Measurements from ENCODE around the gene SRP72. TPM values are rescaled to one million over a fixed set of nuclear protein-coding genes. Genes with fewer than 3 reads are reported as not detected.

Gene SRP72
- total and polyA plus RNA-seq, 2 of the 4 experiments (the other 2 are of a cell fraction): 73.8 to 123 TPM

DNA sequence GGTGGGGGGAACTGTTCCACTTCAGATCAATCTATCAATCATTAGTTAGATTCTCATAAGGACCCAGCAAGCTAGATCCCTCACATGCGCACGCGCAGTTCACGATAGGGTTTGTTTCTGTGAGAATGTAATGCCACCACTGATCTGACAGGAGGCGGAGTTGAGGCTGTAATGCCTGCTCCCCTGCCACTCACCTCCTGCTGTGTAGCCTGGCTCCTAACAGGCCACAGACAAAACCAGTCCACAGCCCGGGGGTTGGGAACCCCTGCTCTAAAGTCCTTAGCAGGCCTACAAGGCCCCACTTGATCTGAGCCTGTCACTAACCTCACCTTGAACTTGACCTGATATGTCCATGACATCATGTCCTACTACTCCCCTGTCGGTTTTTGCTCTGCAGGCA is 68.5 kb downstream of the SRP72 start:
- no peak for DNase-seq
- H4K8ac ChIP-seq (ENCODE audit: low read depth in 2 of 2, low read length in 2 of 2): no peak overlapping the region
- no peak overlapping the region for H3K4me2 ChIP-seq (ENCODE audit: low read depth, low read length)
- H3K4ac ChIP-seq (ENCODE audit: low read depth, low read length): no peak overlapping the region
- no peaks in the 10 kb centered on the region for H3K79me1 ChIP-seq (ENCODE audit: low read depth in 1 of 2, low read length in 2 of 2)
- H4K91ac ChIP-seq (ENCODE audit: insufficient read depth, low read depth, low read length): no peak overlapping the region
- no peak overlapping the region for H3K27ac ChIP-seq (ENCODE audit: insufficient read depth, low read length)
- H2AFZ ChIP-seq (replicated peaks; ENCODE audit: low read length, poor library complexity): no peak overlapping the region
- ATAC-seq (ENCODE audit: low read depth): no peak
- H2BK120ac ChIP-seq (ENCODE audit: low read depth, low read length): no peak overlapping the region
- ChIA-PET CTCF (no interaction called here), POLR2A (ENCODE audit: unreplicated experiment) (no interaction called here)
- no peaks in the 10 kb centered on the region for H4K20me1 ChIP-seq (ENCODE audit: insufficient read depth, low read length)
- 0 out of 2 replicates have a peak, but pooled peaks cover 2% of the 10 kb centered on the region for H3K4me1 ChIP-seq (ENCODE audit: control insufficient read depth, insufficient read depth, low read length)
- H2BK15ac ChIP-seq (ENCODE audit: low read depth, low read length): no peak overlapping the region
- H2AK9ac ChIP-seq (replicated peaks; ENCODE audit: low read depth, low read length, poor library complexity): no peak overlapping the region
- no peak overlapping the region for H3K18ac ChIP-seq (ENCODE audit: low read depth, low read length)
- no peaks in the 10 kb centered on the region; the same call in 1 of the 2 replicates for H3K9me1 ChIP-seq (ENCODE audit: insufficient read depth, low read length)
- H3K4me3 ChIP-seq (ENCODE audit: insufficient read depth, low read depth, low read length): no peak overlapping the region
- H2AK5ac ChIP-seq (ENCODE audit: low read depth, low read length): no peak overlapping the region
- no peak overlapping the region for H3K23ac ChIP-seq (ENCODE audit: low read depth, low read length)
- no peak overlapping the region for H2BK20ac ChIP-seq (ENCODE audit: low read depth, low read length)
- H3K9me3 ChIP-seq (ENCODE audit: control insufficient read depth, insufficient read depth, low read length): no peaks in the 10 kb centered on the region
- in situ Hi-C loops (cut with MboI; ENCODE audit: low sequenced_read_pairs) (no loop called here), dilution Hi-C loops (cut with HindIII; ENCODE audit: low sequenced_read_pairs, unreplicated experiment) (no loop called here), intact Hi-C loops (cut with micrococcal nuclease) (no loop called here)
- WGBS, 2 experiments (ENCODE audit: extremely low coverage in 2 of 2, insufficient read length in 1 of 2): 43% methylated on average over 1 of the region's 7 CpGs; no CpG with 5 or more reads in 1 of the 2 experiments
- H2BK5ac ChIP-seq (ENCODE audit: low read depth, low read length, poor library complexity, severe bottlenecking): no peak overlapping the region
- H3K56ac ChIP-seq (ENCODE audit: extremely low read depth, insufficient read depth, low read length): no peak overlapping the region
- no peaks in the 10 kb centered on the region for H3K36me3 ChIP-seq (ENCODE audit: control insufficient read depth, insufficient read depth, low read length)
- no peak overlapping the region for H4K5ac ChIP-seq (ENCODE audit: low read depth, low read length)
- no peak overlapping the region for H3K9ac ChIP-seq (ENCODE audit: low read depth, low read length)
- no peaks in the 10 kb centered on the region for H3K27me3 ChIP-seq (ENCODE audit: control insufficient read depth, insufficient read depth, low read length)
- TF ChIP-seq RAD21 (IDR thresholded peaks at IDR 0.05; ENCODE audit: low read length): no peak
- TF ChIP-seq, protein P1, sequence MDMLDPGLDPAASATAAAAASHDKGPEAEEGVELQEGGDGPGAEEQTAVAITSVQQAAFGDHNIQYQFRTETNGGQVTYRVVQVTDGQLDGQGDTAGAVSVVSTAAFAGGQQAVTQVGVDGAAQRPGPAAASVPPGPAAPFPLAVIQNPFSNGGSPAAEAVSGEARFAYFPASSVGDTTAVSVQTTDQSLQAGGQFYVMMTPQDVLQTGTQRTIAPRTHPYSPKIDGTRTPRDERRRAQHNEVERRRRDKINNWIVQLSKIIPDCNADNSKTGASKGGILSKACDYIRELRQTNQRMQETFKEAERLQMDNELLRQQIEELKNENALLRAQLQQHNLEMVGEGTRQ (IDR thresholded peaks at IDR 0.05; ENCODE audit: low read depth, low read length): no peak
- no peak for TF ChIP-seq CEBPB (IDR thresholded peaks at IDR 0.05; ENCODE audit: low read depth, low read length)
- TF ChIP-seq CHD1 (IDR thresholded peaks at IDR 0.05; ENCODE audit: low read depth, low read length): no peak
- TF ChIP-seq, protein P2, sequence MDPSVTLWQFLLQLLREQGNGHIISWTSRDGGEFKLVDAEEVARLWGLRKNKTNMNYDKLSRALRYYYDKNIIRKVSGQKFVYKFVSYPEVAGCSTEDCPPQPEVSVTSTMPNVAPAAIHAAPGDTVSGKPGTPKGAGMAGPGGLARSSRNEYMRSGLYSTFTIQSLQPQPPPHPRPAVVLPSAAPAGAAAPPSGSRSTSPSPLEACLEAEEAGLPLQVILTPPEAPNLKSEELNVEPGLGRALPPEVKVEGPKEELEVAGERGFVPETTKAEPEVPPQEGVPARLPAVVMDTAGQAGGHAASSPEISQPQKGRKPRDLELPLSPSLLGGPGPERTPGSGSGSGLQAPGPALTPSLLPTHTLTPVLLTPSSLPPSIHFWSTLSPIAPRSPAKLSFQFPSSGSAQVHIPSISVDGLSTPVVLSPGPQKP (IDR thresholded peaks at IDR 0.05; ENCODE audit: borderline replicate concordance, low read depth, low read length): no peak
- TF ChIP-seq MXI1 (IDR thresholded peaks at IDR 0.05; ENCODE audit: borderline replicate concordance, low read depth, low read length): no peak
- no peak for TF ChIP-seq SMC3 (IDR thresholded peaks at IDR 0.05; ENCODE audit: low read depth, low read length)
- no peak overlapping the region for H3K14ac ChIP-seq (replicated peaks; ENCODE audit: low read depth, low read length)
- BruUV-seq (replicated peaks): no TSS peak

Data from IMR-90 (cell line).